Stimulated activated CD4-positive, alpha-beta T cell treated with anti-CD3 and anti-CD28 coated beads, Interleukin-4, amount 100 ng/mL, for 24 hours (primary cell): ENCODE data around the gene LHFPL2.

Experiments used
- DNase-seq: peaks from one replicate; pipeline ENCODE4 v3.0.0-alpha.2; 2020

The LHFPL2 gene

GRCh38 chr5:78666041-78666444, 17.5 kb upstream of the LHFPL2 start:
- DNase-seq = no peak

- no peak for DNase-seq
Observed at GRCh38 chr5:78665534-78665933, 17.0 kb upstream of the LHFPL2 start.

GRCh38 chr5:78662323-78662722, 13.8 kb upstream of the LHFPL2 start:
- no peak for DNase-seq

GRCh38 chr5:78661691-78662090, 13.1 kb upstream of the LHFPL2 start:
- DNase-seq = no peak

DNA sequence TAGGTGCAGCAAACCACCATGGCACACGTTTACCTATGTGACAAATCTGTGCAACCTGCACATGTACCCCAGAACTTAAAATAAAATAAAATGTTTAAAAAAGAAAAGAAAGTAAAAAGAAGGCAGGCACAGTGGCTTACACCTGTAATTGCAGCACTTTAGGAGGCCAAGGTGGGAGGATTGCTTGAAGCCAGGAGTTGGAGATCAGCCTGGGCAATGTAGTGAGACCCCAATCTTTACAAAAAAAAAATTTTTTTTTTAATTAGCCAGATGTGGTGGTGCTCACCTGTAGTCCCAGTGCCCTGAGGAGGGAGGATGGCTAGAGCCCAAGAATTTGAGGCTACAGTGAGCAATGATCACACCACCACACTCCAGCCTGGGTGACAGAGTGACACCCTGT, 12.5 kb upstream of the LHFPL2 start:
- DNase-seq = no peak

DNA sequence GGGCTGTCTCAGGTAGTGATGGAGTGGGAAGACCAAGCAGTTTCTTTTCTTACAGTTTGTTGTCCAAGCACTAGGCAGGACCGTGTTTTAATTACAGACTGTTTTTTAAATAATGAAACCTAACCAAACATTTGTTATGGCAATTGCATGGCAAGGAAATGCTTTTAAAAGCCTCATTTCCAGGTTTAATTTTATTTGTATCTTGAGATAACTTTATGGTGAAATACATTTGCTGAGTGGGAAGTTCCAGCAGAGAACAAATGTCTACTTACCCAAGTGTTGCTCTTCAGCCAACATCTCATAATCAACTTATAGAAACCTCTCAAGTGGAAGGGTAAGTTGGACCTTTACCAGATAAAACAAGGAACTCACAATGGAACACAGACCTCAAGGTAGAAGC, 11.8 kb upstream of the LHFPL2 start:
- no peak for DNase-seq

- DNase-seq = no peak
Observed at GRCh38 chr5:78659714-78660113, 11.1 kb upstream of the LHFPL2 start.

GRCh38 chr5:78659114-78659513, 10.5 kb upstream of the LHFPL2 start:
- DNase-seq = no peak

- DNase-seq = no peak
Observed at GRCh38 chr5:78657201-78657600, 8.6 kb upstream of the LHFPL2 start.

DNA sequence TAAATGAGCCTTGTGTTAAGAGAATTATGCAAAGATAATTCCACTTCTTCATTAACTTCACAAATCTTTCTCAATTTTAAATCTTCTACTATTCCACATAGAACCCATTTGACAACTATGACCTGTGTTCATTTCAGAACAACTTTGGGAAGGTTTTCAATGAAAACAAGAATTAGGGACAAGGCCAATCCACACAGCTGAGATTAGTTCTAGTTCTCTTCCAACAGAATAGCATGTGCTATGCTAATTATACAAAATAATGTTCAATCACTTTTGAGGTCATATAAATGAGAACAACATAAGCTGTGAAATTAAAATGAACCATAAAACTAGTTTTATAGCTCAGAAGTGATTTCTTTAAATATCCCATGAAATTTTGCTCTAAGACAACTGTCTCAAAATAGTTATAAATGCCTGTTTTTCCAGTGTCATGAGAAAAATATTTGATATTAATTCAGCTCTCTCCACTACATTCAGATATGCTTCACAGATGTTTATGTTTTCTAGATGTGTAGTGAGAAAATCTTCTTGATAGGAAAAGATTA, 7.2 kb upstream of the LHFPL2 start:
- DNase-seq = no peak

- no peak for DNase-seq
Observed at GRCh38 chr5:78654386-78654785, 5.8 kb upstream of the LHFPL2 start.

- DNase-seq = no peak
Observed at GRCh38 chr5:78653681-78654366, 5.3 kb upstream of the LHFPL2 start.

DNA sequence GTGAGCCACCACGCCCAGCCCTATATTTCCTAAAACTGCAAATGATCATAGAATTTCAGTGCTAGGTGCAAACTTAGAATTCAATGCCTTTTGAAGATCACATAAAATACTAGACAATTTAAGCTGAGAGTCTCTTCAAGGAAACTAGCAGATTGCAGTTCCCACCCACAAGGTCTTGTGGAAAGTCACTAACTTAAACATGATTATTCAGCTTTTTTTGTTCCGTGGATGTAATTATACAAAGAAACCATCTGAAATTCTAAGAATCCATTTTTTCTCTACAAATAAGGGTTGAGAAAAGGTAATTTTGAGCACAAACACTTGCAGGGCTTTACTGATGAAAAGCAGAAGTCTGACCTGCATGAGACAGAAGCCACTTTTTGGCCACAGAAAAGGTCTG, 4.5 kb upstream of the LHFPL2 start:
- no peak for DNase-seq

DNA sequence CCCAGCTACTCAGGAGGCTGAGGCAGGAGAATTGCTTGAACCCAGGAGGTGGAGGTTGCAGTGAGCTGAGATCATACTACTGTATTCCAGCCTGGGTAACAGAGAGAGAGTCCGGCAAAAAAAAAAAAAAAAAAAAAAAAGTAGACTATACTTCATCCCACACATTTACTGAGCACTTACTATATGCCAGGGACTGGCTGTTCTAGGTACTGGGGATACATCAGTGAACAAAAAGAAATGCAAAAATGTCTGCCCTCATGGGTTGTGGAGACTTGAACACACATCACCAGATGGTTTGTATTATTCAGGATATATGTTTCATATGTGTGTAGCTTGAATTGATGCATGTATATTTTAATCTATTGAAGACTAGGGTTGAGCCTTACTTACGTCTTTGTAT, 2.9 kb upstream of the LHFPL2 start:
- DNase-seq = no peak

DNA sequence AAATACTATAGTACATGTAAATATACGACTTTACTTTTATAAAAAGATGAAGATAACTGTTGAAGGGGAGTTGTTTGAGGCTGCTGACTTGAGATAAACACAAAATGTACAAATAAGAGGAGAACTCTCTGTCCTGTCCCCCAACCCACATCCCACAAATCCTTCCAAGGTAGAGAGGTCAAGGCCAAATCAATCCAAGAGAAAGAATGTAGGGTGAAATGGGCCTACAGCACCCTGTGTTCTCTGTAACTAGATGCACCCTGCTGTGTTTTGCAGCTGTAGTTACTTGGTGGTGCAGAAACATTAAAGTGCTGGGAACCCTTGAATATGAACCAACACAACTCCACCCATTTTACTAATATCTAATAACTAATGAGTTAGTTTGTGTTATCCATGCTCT, 2.0 kb upstream of the LHFPL2 start:
- DNase-seq = no peak

DNA sequence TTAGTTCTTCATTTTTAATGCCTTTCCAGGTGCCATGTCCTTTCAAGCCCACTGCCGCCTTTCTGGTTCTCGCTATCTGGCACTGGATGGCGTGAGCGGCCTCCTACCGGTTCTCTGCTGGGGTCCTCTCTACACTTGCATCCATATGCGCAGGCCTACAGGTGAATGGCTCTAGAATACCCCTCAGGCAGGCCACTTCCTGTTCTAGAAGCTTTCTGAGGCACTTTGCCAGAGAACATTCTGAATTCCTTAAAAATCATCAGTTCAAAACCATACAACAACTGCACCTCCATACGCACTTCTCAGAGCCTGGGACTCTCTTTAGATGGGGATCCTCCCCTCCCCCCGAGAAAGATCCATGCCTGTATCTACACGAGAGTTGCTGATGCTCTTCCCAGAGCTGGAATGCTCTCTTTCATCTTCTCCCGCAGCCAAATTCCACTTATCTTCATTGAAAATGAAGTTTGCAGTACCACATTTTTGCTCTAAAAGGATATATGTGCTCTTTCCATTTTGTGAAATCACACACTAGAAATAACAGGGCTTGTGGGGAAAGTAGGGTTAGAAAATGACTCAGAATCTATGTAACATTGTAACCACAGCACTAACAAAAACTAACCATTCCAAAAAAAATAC, 1.4 kb upstream of the LHFPL2 start:
- no peak for DNase-seq

DNA sequence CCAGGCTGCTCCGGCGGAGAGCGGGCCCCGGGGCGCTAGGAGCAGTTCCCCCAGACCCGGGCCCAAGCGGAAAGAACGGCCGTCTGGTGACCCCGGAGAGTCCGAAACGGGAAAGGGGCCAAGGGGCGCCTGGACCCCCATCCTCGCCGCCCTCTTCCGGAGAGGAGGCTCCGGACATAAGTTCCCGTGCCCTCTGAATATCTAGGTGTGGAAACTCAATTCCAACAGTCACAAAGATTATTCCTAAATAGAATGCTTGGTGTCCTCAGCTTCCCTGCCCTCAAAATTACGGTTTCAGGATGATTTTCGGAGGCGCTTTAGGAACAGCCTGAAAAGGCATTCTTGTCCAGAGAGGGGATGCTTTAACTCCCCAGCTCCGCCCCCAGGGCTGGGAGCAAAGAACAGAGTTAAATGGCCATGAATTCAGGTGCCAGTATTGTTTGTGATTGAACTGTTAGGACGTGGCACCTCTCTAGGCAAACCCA, 681 bp upstream of the LHFPL2 start:
- no peak for DNase-seq

DNA sequence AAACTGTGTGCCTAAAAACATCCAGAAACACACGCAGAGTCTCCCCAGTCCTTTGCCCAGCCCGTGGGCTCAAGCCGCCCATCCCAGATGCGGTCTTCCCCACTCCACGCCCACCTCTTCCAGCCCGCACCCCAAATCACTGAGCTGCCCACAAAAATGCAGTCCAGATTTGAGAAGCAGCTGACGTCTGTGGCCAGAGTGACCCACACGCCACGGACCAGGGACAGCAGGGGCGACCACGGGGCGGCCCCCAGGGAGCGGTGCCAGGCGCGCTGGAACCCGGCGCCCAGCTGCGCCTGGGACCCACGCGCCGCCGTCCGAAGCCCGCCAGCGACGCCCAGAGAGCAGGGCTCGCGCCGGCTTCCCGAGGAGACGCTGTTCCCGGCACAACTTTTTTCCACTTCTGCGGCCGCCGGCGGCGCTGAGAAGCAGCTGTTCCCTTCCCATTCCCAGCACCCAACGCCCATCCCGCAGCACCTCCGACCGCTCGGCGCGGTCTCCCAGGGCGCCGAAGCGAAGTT, 674 bp downstream of the LHFPL2 start:
- no peak for DNase-seq

- DNase-seq = no peak
Observed at GRCh38 chr5:78647351-78647818, 1.2 kb downstream of the LHFPL2 start.

- DNase-seq = no peak
Observed at GRCh38 chr5:78644741-78645300, 3.8 kb downstream of the LHFPL2 start.

DNA sequence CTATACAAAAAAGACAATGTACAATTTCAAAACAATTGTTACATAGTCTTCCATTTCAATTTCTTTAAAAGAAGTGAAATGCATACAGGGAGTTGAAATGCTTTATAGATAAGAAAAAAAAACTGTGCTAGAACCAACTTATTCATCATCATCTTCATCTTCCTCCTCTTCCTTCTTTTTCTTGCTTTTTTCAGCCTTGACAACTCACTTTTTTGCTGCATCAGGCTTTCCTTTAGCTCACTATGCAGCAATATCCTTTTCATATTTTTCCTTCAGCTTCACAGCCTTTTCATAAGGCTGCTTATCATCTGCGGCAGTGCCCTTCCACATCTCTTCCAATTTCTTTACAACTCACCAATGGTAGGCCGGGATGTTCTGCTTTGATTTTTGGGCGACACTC, 4.4 kb downstream of the LHFPL2 start:
- no peak for DNase-seq

DNA sequence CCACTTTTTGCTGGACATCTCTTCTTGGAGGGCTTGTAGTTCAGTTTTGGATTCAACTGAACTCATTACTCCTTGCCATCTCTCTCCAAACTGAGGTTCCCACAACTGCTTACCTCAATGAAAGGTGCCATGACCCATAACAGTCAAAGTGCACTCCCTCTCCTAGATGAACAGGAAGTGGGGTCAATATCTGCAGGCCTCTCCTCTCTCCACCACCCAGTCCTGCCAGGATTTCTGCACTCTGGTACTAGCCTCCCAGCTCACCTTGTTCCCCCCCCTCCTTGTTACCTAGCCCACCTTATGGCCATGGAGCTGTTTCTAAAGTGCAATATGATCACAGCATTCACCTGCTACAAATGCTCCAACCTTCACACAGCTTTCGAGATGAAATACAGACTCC, 5.9 kb downstream of the LHFPL2 start:
- no peak for DNase-seq

GRCh38 chr5:78640662-78641474, 7.7 kb downstream of the LHFPL2 start:
- no peak for DNase-seq
